GM08714 (cell line): ENCODE results near the gene ATRNL1.
"Not testable (repeated sequence)": the region's sequence is repeated elsewhere in the genome, so short reads cannot be mapped to it uniquely, and the experiment has no call there.

Experiments
- H3K4me3 ChIP-seq: fragments of 200-500 bp; sonication (Bioruptor generic); 2 replicates; pipeline ENCODE4 v1.5.1; 2014; ENCODE audit warnings: mild to moderate bottlenecking, low read length, inconsistent platforms
- ZNF274 ChIP-seq: IDR thresholded peaks from 2 replicates; pipeline ENCODE4 v1.6.1; 2012; ENCODE audit warnings: mild to moderate bottlenecking, low read depth, low read length

Gene ATRNL1

DNA sequence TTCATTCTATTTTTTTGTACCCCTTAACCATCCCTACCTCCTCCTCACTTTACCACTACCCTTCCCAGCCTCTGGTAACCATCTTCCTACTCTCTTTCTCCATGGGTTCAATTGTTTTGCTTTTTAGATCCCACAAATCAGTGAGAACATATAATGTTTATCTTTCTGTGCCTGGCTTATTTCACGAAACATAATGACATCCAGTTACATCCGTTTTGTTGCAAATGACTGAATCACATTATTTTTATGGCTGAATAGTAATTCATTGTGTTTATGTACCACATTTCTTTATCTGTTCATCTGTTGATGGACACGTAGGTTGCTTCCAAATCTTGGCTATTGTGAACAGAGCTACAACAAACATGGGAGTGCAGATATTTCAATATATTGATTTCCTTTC is 24.1 kb downstream of the ATRNL1 start:
- no peak for TF ChIP-seq ZNF274
- no peak overlapping the region for H3K4me3 ChIP-seq

- no peak for TF ChIP-seq ZNF274
- no peak overlapping the region for H3K4me3 ChIP-seq
These were observed 25.2 kb downstream of the ATRNL1 start for GRCh38 chr10:115118346-115118745.

- H3K4me3 ChIP-seq: no peak overlapping the region
- TF ChIP-seq ZNF274: no peak
These were observed 32.3 kb downstream of the ATRNL1 start for GRCh38 chr10:115125505-115125904.

GRCh38 chr10:115129752-115130151 is 36.6 kb downstream of the ATRNL1 start:
- no peak for TF ChIP-seq ZNF274
- H3K4me3 ChIP-seq: no peak overlapping the region

DNA sequence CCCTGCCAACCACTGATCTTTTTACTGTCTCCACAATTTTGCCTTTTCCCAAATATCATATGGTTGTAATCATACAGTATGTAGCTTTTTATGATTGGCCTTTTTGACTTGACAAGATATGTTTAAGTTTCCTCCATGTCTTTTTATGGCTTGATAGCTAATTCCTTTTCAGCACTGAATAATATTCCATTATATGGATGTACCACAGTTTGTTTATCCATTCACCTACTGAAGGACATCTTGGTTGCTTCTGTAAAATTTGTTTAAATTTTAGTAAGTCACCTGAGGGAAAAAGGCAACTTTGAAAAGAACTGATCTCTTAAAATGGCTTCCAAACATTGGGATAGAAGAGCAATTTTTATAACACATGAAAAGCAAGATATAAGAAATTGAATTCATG is 43.5 kb downstream of the ATRNL1 start:
- TF ChIP-seq ZNF274: no peak

GRCh38 chr10:115141254-115141653 is 48.1 kb downstream of the ATRNL1 start:
- no peak for TF ChIP-seq ZNF274
- H3K4me3 ChIP-seq: no peak overlapping the region

More for the DNA sequence above, 43.5 kb downstream of the ATRNL1 start:
- no peak overlapping the region for H3K4me3 ChIP-seq

DNA sequence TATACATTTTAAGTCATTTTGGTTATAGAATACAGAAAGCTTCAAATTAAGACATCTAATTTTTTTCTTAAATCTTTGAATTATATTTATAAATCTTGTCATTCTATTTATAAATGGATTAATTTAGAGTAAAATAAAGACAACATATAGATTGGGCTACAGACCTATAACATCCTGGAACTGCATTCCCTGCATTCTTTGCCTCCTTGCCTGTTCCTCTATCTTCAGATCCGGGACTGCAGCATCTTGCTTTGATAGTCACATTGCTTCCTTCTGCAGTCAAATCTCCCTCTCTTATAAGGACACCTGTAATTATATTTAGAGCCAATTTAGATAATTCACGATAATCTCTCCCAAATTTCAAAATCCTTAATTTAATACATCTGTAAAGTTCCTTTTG is 64.2 kb downstream of the ATRNL1 start:
- no peak overlapping the region for H3K4me3 ChIP-seq
- TF ChIP-seq ZNF274: no peak

DNA sequence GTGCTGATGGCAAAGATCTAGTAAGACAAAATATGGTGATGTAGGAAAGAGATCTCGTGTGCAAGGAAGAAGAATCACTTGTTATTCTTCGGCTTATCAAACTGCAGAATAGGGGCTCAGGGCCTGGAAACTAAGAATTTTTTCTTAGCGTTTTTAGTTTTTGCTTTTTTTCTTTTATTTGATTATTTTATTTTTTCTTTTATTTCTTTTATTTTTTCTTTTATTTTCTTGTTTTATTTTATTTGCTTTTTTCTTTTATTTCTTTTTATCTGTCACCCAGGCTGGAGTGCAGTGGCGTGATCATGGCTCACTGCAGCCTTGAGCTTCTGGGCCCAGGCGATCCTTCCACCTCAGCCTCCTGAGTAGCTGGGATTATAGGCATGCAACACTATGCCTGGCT is 70.0 kb downstream of the ATRNL1 start:
- no peak for TF ChIP-seq ZNF274

DNA sequence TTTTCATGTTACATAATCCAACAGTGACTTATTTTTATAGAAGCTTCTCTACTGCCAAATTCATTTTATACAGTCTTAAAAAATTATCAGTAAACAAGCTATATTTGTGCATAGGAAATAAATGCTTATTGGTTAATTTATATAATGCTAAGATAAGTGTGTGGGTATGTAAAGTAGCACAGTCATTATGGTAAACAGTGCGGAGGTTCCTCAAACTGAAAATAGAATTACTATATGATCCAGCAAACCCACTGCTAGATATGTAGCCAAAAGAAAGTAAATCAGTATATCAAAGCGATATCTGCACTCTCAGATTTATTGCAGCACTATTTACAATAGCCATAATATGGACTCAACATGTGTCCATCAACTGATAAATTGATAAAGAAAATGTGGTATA is 71.1 kb downstream of the ATRNL1 start:
- TF ChIP-seq ZNF274: no peak

More for the DNA sequence above, 70.0 kb downstream of the ATRNL1 start:
- H3K4me3 ChIP-seq: no peak overlapping the region

DNA sequence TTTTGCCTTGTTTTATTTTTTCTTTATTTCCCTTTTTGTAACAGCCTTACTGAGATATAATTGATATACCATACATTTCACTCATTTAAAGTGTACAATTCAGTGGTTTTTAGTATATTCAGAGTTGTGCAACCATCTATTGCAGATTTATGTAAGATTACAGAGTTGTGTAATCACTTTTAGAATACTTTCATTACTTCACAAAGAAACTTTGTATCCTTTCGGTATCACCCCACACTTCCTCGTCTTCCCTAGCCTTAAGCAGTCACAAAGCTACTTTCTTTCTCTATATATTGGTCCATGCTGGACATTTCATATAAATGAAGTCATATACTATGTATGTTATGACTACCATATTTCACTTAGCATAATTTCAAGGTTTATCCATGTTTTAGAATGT is 74.6 kb downstream of the ATRNL1 start:
- no peak for TF ChIP-seq ZNF274
- H3K4me3 ChIP-seq: no peak overlapping the region

More for the DNA sequence above, 71.1 kb downstream of the ATRNL1 start:
- H3K4me3 ChIP-seq: no peak overlapping the region

DNA sequence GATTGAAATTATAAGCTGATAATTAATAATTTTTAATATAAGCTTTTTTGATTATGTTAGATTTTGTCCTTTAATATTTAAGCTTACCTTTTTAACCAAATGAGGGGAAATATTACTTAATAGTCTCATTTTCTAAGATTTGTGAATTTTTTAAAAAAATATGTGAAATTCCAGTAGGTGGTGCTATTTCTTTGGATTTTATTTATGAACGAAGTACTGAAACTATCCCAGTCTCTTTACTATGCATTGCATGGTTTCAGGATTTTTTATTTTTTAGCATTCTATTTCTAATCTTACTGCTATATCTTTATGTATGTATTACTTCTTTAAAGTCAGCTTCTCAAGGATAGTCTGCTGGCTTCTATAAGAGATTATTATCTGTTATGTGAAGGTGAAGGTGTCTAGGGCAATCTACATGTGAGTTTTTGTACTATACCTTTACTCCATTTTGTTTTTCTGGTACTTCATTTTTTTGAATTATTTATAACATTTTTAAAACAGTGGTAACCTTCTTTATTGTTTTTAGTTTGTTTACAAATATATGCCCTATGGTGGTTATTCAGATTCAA is 78.3 kb downstream of the ATRNL1 start:
- no peak for TF ChIP-seq ZNF274
- no peak overlapping the region for H3K4me3 ChIP-seq

GRCh38 chr10:115173915-115174443 is 80.8 kb downstream of the ATRNL1 start:
- TF ChIP-seq ZNF274: no peak

DNA sequence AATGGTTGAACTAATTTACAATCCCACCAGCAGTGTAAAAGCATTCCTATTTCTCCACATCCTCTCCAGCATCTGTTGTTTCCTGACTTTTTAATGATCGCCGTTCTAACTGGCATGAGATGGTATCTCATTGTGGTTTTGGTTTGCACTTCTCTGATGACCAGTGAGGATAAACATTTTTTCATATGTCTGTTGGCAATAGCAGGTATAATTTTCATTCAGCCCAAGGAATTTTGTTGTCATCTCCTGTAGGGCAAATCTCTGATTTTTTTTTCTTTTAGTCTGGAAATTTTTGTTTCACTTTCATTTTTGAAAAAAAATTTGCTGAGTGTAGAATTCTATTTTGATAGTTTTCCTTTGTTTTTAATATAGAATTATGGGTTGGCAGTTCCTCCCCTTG is 114.1 kb downstream of the ATRNL1 start:
- H3K4me3 ChIP-seq: not testable (repeated sequence)

More at GRCh38 chr10:115173915-115174443, 80.8 kb downstream of the ATRNL1 start:
- H3K4me3 ChIP-seq: no peak overlapping the region

- TF ChIP-seq ZNF274: no peak
- H3K4me3 ChIP-seq: no peak overlapping the region
These were observed 116.0 kb downstream of the ATRNL1 start for GRCh38 chr10:115209133-115209532.

GRCh38 chr10:115214829-115215228 is 121.7 kb downstream of the ATRNL1 start:
- no peak for TF ChIP-seq ZNF274
- no peak overlapping the region for H3K4me3 ChIP-seq

GRCh38 chr10:115219203-115219602 is 126.0 kb downstream of the ATRNL1 start:
- no peak for TF ChIP-seq ZNF274
- no peak overlapping the region for H3K4me3 ChIP-seq
